ENCODE data around the gene TMEM190.
"Not testable (repeated sequence)": the region's sequence is repeated elsewhere in the genome, so short reads cannot be mapped to it uniquely, and the experiment has no call there.

TMEM190 gene

DNA sequence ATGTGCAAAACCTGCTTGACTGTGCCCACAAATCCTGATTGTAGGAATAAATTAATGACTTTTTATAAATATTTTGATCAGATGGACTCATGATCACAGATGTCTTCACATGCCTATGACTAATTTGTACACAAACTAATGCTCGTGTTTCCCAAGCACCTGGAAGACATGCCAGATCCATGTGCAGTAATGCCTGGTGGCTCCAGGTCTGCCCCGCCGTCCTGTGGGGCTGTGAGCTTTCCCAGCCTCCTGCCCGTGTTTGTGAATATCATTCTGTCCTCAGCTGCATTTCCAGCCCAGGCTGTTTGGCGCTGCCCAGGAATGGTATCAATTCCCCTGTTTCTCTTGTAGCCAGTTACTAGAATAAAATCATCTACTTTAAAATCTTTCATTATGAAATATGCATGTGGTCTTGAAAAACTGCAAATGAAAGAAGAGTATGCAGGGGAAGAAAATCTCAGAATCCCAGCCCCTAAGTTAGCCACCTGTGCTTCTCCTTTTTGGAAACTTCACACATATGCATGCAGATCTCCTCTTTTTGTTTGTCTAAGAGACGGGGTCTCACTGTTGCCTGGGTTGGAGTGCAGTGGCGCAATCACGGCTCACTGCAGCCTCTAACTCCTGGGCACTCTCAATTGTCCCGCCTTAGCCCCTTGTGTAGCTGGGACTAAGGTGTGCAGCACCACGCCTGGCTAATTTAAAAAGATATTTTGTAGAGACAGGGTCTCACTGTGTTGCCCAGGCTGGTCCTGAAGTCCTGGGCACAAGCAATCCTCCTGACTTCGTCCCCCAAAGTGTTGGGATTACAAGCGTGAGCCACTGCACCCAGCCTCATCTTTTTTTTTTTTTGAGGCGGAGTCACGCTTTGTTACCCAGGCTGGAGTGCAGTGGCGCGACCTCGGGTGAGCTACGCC is 15.3 kb downstream of the TMEM190 start:
- DNase-seq (ENCODE audit: low spot score) = no peak

DNA sequence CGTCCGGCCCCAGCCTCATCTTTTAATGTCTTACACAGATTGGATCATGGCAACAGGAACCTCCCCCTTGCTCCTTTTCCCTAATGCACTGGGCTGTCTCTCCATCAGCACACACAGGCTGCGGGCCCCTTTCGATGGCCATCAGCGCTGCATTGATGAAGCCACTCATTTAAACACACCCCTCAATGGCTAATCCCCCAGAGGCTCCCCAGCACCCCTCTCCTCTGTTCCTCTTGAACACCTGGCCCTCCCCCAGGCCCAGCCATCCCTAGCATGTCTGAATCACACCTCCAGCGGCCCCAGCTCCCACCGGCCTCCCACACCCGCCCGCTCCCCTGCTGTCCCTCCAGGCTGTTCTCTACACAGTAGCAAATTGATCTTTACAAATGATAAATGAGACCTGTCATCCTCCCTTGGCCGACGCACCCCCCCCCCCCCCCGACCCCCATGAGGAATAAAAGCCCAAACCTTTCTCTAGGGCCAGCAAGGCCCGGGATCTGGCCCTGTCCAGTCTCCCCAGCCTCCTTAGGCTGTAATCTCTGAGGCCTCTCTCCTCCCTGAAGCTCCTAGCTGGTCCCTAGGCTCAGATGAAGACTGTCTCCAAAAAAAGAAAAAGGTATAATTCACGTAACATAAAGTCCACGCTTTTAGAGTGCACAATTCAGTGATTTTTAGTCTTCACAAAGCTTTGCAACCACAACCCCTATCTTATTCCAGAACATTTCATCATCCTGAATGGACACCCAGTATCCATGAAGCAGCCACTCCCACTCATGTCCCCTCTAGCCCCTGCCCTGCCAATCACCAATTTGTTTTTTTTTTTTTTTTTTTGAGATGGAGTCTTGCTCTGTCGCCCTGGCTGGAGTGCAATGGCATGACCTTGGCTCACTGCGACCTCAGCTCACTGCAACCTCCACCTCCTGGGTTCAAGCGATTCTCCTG is 16.5 kb downstream of the TMEM190 start:
- no peak for DNase-seq (ENCODE audit: low spot score)

DNA sequence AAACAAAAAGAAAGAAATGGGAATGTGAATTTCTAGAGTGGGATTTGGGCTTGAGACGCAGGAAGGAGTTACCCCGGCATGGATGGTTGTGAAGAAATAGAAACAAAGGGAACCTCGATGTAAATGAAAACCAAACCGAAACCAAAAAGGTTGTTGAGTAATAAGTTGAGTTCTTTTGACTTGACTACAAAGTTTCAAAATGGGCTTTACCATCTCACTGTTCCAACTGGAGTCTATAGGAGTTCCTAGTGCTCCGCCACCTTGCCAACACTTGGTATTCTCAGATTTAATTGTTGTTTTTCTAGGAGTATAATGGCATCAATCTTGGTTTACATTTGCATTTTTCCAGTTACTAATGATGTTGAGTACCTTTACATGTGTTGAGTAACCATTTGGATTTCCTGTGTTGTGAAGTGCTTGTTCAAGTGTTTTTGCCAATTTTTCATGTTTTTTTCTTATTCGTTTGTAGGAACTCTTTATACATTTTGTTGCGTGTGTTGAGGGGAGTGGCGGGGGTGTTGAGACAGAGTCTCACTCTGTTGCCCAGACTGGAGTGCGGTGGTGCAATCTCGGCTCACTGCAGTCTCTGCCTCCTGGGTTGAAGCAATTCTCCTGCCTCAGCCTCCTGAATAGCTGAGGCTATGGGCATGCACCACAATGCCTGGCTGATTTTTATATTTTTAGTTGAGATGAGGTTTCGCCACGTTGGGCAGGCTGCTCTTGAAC is 21.7 kb downstream of the TMEM190 start:
- no peak for DNase-seq (ENCODE audit: low spot score)

DNA sequence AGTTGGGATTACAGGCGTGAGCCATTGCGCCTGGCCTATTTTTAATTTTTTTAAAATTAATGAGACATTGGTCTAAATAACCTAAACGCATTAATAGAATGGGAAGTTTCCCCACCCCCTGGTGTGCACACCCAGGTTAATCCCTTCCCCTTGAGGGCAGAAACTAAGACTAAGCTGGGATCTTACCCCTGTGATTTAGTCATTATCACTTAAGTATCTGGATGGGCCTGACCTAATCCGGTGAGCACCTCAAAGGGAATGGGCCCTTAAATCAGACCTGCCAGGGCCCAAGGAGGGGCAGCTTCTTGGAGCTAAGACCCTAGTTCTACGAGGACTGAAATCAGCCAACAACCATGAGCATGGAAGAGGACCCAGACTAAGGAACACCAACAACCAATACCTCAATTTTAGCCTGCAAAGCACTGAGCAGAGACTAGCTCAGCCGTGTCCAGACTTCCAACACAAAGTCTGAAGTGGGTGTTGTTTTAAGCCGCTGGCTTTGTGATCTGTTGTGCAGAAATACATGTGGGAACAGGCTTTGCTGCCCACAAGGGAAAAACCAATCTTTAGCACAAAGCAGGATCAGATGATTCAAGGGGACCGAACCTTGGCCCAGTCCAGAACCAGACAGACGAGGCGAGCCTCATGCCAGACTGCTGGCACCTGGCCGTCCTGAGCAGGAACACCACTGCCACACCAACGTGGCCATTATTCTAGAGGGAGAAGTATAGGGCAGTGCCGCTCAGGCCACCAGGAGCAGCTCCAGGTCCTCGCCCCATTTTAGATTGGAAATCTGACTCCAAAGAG is 23.9 kb downstream of the TMEM190 start:
- DNase-seq (ENCODE audit: low spot score) = no peak

DNA sequence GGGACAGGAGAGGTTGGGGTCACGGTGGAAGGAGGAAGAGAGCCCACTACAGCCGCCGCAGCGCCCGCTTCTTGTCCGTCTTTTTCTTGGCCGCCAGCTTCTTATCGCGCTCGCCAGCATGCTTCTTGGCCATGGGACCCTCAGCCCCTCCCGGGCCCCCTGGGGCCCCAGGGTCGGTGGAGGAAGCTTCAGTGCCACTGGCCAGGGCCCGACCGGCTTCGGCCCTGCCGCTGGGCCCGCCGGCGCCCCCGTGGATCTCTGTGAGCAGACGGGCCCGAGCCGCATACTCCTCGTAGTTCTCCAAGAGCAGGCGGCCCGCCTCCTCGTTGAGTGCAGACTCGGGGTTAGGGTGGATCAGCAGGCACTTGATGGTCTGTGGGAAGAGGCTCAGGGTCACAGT is 24.8 kb downstream of the TMEM190 start:
- not testable (repeated sequence) for DNase-seq (ENCODE audit: low spot score)

DNA sequence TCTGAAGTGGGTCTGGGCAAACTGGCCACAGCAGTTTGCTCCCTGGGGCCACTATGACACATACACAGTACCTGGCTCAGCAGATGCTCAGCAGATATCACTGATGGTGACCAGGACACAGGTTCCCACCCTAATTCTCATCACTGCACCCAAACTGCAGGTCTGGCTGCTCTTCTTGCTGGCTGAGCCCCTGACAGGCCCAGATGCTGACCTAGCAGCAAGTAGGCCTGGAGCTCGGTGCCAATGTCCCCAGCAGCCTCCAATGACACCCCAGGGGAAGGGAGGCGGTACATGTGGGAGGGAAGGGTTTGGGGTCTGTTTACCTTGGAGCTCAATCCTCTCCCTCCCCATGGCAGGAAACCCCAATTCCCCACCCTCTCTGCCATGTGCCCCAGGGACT is 25.9 kb downstream of the TMEM190 start:
- no peak for DNase-seq (ENCODE audit: low spot score)

DNA sequence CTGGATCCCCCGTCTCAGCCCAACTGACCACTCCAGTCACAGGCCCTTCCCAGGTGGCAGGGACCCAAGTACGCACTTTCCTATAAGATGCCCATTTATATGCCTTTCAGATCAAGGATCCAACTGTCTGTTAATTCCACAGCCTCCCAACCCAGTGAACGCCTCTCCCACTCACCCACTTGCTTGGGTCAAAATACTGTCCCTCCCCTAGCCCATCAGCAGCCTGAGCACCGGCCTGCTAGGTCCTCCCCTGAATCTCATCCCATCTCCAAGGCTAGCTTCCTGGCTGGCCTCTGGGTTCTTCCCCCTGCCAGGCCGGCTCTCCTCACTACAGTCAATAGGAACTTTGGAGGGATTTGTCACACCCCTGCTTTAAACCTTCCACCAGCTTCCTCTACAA is 29.0 kb downstream of the TMEM190 start:
- no peak for DNase-seq (ENCODE audit: low spot score)

DNA sequence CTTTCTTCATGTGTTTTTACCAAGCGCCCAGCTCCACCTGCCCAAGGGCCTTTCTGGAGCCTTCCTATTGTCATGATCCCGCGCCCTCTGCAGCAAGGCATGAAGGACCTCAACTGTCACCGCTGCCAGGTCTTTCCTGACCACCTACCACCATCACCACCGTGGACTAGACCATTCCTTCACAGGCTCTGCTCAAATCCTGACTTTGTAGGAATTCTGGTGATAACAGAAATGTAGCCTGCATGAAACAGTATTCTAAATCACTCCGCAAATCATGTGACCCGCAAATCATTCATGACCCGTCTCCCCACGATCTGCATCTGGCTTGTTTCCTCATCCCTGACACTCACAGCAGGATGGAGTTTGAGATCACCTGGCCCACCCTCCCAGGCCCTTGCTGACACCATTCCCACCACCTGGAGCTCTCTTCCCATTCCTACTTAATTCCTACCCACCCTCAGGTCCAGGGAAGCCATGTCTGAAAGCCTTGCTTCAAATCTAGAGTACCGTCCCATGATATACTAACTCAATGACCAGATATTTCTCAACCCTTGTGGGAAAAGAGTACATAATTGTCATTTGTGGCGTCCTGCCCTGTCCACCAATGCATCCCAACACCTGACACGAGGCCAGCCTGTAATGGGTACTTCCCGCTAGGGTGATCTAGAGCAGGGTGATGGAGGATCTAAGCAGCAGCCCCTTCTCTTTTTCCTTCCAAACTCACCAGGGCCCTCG is 29.6 kb downstream of the TMEM190 start:
- no peak for DNase-seq (ENCODE audit: low spot score)

DNA sequence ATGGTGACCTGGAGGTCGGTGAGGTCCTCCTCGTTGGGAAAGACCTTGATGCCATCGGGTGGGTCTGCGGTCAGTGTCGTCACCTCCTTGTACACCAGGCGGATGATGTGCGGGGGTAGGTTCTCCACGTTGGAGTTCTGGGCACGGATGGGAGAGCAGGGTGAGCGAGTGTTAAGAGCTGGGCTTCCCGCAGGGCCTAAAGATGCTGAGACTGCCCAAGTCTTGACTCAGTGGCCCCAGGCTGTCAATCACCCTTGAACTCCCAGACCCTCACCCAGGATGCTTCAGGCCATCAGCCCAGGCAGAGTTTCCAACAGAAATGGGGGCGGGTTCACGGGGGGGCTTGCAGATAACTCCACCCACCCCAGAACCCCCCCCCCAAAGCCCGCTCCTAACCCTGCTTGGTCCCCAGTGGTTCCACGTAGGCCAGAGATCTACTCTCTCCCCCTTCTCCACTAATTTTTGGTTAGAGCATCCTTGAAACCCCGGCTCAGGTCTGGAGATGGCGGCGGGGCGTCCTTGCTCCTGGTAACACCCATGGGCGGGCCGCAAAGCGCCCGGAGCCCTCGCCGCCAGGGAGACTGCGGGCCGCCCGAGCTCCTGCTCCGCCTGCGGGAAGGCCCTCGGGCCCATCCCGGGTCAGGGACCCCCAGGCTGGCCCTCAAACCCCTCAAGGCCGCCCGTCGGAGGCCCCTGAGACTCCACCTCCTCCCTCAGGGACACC is 30.4 kb downstream of the TMEM190 start:
- DNase-seq (ENCODE audit: low spot score) = peak; percentile 35

DNA sequence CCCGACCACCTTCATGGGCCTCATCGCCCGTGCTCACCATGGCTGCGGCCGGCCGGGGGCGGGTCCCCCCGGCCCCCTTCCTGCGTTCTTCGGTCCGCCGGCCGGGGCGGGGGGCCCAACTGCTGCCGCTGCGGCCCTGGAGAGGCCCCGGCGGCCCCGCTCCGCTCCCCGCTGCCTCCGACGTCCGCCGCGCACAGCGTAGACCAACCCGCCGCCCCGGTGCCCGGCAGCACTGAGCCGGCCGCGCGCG is 30.8 kb downstream of the TMEM190 start, which contains the start of gene UBE2S:
UBE2S (minus strand) TSS at position 239 of the 250 bp plus-strand sequence; CDS start at position 40, 199 bp downstream.
- DNase-seq (ENCODE audit: low spot score) = not testable (repeated sequence)

DNA sequence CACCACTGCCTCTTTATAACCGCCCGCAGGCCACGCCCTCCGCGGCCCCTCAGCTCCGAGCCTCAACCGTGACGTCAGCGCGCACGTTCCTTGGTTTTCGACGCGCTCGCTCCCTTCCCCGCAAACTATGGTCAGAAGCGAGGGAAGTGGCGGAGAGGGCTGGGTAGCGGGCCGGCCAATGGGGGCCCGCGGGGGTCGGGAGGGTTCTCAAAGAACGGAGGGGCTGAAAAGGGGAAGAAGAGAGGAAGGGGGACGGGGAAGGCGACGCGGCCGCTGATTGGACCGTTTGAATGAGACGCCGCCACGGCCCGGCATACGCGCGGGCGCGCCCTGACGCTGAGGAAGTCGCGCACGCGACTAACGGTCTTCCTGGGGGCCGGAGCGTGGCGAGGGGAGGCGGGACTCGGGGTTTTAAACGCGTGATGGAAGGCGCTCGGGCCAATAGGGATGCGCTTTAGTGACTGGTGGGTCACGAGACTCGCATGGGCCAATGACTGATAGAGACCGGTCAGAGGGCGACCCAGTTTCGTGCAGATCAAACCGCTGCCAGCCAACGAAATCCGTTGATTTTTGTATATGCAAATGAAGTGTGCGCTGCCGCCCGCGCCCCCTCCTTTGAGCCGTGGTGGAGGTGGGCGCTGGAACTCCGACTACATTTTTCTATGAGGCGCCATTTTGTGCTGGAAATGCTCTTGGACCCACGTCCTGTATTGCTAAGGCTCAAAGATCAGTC is 31.3 kb downstream of the TMEM190 start:
- DNase-seq (ENCODE audit: low spot score) = peak; percentile 99

DNA sequence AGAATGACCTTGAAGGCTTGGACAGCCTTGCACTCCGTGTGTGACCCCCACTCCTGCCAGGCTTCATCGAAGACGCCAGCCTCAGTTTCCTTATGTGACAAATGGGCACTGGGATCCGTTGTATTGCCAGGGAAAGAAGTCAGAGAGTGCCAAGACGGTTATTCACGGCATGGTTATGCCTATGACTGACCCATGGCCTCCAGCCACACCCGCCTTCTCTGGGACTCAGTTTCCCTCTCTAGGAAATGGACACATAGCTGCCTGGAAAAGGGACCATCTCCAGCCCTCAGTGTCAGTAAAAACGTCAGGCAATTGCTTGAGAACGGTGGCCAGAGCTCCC is 31.9 kb downstream of the TMEM190 start:
- DNase-seq (ENCODE audit: low spot score) = no peak

DNA sequence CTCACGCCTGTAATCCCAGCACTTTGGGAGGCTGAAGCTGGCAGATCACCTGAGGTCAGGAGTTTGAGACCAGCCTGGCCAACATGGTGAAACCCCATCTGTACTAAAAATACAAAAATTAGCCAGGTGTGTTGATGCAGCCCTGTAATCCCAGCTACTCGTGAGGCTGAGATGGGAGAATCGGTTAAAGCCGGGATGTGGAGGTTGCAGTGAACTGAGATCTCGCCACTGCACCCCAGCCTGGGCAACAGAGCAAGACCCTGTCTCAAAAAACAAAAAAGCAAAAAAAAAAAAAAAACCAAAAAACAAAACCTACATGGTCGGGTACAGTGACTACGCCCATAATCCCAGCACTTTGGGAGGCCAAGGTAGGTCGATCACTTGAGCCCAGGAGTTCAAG is 32.6 kb downstream of the TMEM190 start:
- not testable (repeated sequence) for DNase-seq (ENCODE audit: low spot score)

DNA sequence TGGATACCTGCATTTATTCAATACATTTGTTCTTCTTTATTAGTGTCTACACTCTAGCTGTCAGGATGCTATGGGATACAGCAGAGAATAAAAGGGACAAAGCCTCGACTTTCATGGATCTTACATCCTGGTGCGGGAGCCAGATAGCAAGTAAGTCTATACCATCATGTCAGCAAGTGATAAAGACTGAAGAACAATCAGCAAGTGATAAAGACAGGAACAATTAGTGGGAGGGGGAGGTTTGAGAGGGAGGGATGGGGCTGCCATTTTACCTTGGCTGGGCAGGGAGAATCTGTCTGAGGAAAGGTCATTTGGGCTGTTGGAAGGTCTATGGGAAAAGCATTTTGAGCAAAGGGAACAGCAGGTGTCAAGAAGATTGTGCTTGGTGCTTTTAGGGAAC is 33.5 kb downstream of the TMEM190 start:
- DNase-seq (ENCODE audit: low spot score) = no peak

DNA sequence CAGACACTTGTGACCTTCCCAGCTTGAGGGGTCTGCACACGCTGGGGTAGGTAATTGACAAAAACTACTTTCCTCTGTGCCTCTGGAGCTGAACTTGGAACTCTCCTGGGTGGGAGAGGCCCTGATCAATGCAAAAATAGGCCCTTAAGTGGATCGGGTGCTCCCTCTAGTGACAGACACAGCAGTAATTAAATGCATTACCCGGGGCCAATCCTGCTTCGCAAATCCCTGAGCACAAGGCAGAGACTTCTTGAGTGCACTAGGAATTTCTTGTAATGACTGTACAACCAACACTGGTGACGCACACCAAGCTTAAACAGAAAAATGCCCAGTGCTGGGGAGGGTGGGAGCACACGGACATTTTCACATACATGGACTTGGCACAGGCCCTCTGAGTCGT is 41.6 kb downstream of the TMEM190 start:
- peak; percentile 83 for DNase-seq (ENCODE audit: low spot score)

DNA sequence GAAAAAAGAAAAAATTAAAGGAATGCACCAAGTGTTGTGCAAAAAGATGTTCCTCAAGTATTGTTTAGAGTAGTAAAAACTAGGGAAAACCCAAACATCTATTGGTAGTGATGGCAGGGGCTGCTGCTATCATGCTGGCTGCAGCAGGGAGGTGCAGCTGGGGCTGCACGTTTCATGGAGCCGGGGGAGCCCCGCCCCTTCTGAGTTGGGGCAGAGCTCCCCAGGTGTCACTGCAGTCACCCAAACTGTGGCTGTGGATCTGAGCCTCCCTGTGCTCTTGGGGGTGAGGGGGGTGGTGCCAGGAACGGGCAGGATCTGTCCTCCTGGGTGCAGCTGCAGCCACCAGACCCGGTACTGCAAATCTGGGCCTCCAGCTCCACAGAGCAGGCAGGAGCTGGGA is 42.5 kb downstream of the TMEM190 start:
- no peak for DNase-seq (ENCODE audit: low spot score)

DNA sequence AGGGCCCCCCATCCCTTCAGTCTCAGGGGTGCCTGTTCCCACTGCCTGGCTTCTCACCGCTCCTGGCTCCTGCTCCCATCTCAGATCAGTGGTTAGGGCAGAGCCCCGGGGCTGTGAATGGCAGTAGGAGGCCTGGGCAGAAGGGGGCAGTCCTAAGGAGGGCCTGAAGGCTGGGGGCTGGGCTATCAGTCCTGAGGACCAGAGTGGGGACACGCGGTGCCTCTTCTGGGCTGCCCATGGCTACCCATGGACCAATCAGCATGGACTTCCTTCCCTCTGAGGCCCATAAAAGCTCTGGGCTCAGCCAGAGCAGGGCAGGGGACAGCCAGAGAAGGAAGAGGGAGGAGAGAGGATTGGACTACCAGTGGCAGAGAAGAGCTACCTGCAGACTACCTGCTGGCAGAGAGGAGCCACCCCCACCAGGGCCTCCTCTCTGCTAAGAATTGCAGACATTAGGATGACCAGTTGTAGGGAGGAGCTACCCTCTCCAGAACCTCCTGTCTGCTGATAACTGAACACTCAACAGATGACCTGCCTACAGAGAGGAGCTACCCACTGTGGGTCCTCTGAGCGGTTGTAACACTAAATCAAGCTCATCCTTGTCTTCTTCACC is 43.1 kb downstream of the TMEM190 start:
- no peak for DNase-seq (ENCODE audit: low spot score)

DNA sequence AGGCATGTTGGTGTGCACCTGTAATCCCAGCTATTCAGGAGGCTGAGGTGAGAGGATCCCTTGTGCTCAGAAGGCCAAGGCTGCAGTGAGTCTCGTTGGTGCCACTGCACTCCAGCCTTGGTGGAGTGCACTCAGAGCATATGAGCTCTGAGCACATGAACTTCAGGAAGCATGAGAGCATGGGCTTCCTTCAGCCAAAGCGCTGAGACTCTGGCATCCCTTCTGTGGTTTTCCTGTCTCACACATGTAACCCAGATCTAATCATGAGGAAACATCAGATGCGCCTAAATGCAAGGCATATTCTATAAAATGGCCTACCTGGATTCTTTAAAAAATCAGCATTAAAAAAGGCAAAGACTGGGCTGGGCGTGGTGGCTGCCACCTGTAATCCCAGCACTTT is 44.7 kb downstream of the TMEM190 start:
- DNase-seq (ENCODE audit: low spot score) = not testable (repeated sequence)

Data from kidney tubule cell (primary cell).